Progenitor cell of endocrine pancreas (in vitro differentiated cells): ENCODE measurements around the gene ZIC4. TPM values are rescaled to one million over a fixed set of nuclear protein-coding genes. Genes with fewer than 3 reads are reported as not detected.

Experiments
- DNase-seq: peaks from one replicate; pipeline ENCODE4 v3.0.0; 2021; ENCODE audit warnings: low spot score; ENCODE audit not compliant: unreplicated experiment
- H3K27ac Mint-ChIP-seq: 2 replicates; pipeline ENCODE4 v1.8.0; 2021; ENCODE audit warnings: mild to moderate bottlenecking, moderate library complexity, mixed read lengths
- H3K27me3 Mint-ChIP-seq: 2 replicates; pipeline ENCODE4 v1.8.0; 2021; ENCODE audit warnings: mixed read lengths
- H3K36me3 Mint-ChIP-seq: 2 replicates; pipeline ENCODE4 v1.8.0; 2022; ENCODE audit warnings: mixed read lengths; ENCODE audit not compliant: insufficient read depth
- H3K4me1 Mint-ChIP-seq: 2 replicates; pipeline ENCODE4 v1.8.0; 2021; ENCODE audit warnings: low read depth, mixed read lengths
- H3K4me3 Mint-ChIP-seq: 2 replicates; pipeline ENCODE4 v1.8.0; 2021; ENCODE audit warnings: low read depth, mild to moderate bottlenecking, moderate library complexity, mixed read lengths
- H3K9me3 Mint-ChIP-seq: 2 replicates; pipeline ENCODE4 v1.8.0; 2021; ENCODE audit warnings: low read depth, mixed read lengths
- total RNA-seq: library from RNA; stranded (reverse); gene quantifications from 2 replicates; pipeline ENCODE4 v1.2.1, GENCODE V29; 2021
- TF ChIP-seq, protein P1 (sequence below): fragments of 200-600 bp; sonication (generic); IDR thresholded peaks from one replicate; pipeline ENCODE4 v1.5.0; 2021; ENCODE audit warnings: antibody characterized with exemption, mild to moderate bottlenecking; ENCODE audit not compliant: unreplicated experiment

The ZIC4 gene
- total RNA-seq, 1 donor from 2014 or later: not detected

DNA sequence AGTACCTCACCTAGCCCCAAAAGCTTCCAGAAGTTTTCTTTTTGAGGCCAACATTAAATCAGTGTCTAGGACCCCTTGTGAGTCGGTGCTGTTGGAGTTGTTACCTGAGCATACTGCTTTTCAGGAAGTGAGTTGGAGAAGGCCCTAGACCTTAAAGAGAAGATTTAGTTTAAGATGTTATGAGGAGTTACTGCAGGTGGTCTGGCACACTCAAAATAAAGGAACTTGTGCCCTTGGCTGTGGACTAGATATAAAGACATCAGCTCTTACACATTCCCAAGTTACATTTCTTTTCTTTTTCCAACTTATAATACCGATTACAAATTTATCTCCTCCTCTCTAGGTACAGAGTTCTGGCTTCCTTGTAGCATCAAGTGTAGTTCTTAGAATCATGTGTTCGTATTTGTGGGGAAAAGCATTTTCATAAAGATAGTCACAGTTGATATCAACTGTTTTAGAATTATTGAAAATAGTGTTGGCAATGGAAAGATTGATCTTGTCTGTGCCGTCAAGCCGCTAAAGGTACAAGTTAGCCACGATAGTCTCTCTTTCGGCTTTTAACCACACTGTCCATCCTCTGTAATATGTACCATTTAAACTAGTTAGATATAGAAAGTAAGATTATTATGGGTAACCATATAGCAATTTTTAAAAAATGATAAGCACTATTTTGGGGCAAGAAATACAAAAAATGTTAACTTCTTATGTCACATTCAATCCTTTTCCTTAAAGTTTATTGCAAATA, 11.4 kb upstream of the ZIC4 start:
- Mint-ChIP-seq H3K4me1 (peaks cover 8% of the 10 kb centered on the region), H3K27ac (no peak overlapping the region), H3K9me3 (no peaks in the 10 kb centered on the region), H3K4me3 (no peak overlapping the region), H3K36me3 (no peaks in the 10 kb centered on the region), H3K27me3 (peaks cover 98% of the 10 kb centered on the region)
- TF ChIP-seq, protein P1, sequence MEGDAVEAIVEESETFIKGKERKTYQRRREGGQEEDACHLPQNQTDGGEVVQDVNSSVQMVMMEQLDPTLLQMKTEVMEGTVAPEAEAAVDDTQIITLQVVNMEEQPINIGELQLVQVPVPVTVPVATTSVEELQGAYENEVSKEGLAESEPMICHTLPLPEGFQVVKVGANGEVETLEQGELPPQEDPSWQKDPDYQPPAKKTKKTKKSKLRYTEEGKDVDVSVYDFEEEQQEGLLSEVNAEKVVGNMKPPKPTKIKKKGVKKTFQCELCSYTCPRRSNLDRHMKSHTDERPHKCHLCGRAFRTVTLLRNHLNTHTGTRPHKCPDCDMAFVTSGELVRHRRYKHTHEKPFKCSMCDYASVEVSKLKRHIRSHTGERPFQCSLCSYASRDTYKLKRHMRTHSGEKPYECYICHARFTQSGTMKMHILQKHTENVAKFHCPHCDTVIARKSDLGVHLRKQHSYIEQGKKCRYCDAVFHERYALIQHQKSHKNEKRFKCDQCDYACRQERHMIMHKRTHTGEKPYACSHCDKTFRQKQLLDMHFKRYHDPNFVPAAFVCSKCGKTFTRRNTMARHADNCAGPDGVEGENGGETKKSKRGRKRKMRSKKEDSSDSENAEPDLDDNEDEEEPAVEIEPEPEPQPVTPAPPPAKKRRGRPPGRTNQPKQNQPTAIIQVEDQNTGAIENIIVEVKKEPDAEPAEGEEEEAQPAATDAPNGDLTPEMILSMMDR: no peak
- DNase-seq: no peak

DNA sequence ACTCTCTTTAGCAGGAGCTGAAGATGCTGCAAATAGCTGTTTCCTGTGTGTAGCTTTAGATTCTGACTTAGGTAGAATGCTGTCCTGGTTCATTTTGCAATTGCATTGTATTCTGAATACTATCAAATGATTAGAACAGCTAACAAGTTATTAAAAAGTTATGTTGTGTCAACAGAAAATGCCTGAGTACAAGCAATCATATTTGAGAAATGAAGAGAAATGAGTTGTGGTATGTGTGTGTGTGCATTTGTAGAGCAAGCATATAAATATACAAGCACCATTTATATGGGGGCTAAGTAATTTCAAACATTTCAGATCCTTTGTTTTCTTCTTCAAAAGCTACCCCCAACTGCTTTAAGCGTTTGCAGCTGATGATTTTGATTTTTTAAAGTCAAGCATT, 10.6 kb upstream of the ZIC4 start:
- H3K4me3 Mint-ChIP-seq: no peak overlapping the region
- no peak overlapping the region for H3K27ac Mint-ChIP-seq
- H3K27me3 Mint-ChIP-seq: peaks cover 97% of the 10 kb centered on the region
- peaks cover 8% of the 10 kb centered on the region for H3K4me1 Mint-ChIP-seq
- no peak for DNase-seq
- TF ChIP-seq, protein P1: no peak
- no peaks in the 10 kb centered on the region for H3K9me3 Mint-ChIP-seq
- no peaks in the 10 kb centered on the region for H3K36me3 Mint-ChIP-seq

DNA sequence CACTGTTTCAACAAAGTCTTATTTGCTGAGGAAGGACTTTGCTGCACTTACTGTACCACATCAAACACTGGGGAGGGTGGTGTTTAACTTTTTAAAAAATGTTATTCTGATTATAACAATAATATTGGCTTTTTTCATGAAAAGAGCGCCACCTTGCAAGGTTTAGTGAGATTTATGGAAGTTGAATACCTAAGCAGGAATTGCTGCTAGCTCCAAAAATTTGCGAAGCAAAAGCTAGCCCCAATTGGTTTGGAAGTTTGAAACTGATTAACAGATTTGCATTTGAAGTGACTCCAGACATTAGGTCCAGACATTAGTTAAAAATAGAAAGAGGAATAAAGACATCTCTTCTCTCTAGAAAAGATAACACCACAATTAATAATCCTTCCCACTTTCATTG, 9.5 kb upstream of the ZIC4 start:
- Mint-ChIP-seq H3K9me3 (no peaks in the 10 kb centered on the region), H3K4me1 (peaks cover 8% of the 10 kb centered on the region), H3K36me3 (no peaks in the 10 kb centered on the region), H3K27me3 (peaks cover 98% of the 10 kb centered on the region), H3K4me3 (no peak overlapping the region), H3K27ac (no peak overlapping the region)
- TF ChIP-seq, protein P1: no peak
- DNase-seq: no peak

DNA sequence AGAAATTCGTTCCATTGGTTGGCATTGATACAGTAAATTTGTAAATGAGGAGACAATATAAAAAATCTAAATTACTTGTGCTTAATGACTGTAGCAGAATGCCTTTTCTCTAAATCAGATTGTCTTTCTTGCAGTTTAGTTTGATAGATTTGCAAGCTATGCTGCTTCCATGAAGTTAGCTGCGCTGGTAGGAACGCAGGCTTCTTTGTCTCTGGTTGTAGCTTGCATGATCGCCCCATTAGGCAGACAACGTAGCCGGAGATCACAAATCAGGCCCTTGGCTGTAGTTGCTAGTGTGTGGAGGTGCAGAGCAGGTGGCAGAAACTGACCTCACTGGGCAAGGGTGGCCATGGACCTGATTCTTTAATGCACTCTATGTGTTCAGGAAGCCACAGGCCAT, 8.9 kb upstream of the ZIC4 start:
- H3K27me3 Mint-ChIP-seq: peaks cover 97% of the 10 kb centered on the region
- no peak overlapping the region for H3K27ac Mint-ChIP-seq
- no peaks in the 10 kb centered on the region for H3K36me3 Mint-ChIP-seq

DNA sequence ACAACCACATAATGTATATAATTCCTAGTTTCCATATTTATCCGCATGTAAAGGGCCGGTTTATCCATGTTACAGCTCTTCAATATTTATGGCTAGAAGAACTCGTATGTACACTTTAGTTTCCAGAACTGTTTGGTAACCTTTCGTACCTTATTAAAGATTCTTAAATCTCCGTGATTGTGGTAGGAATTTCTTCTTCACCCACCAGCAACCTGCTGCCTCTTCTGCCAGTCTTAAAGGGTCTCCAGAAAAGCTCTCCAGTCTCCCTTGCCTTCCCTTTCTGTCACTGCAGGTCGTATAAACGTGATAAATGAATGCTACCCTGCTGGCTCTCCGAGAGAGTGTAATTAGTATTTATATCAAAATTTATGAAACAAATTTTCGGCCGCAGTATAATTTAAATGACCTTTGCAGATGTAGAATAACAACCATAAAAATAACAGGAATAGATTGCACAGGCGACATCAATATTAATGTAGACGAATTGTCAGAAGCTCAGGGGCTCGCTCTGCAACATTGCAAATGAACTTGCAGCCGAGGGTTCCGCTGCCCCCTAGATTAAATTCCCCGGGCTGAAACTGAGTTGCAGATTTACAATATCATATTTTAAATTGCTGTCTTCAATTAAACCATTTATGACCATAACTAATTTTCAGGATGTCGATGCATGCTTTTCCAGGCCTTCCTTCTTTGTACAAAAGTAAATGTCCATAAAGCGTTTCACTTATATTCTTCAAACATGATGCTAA, 8.2 kb upstream of the ZIC4 start:
- peak overlapping the region; percentile 5 for H3K27ac Mint-ChIP-seq
- peaks cover 91% of the 10 kb centered on the region for H3K27me3 Mint-ChIP-seq
- no peaks in the 10 kb centered on the region for H3K9me3 Mint-ChIP-seq
- TF ChIP-seq, protein P1: no peak
- no peak for DNase-seq
- peaks cover 7% of the 10 kb centered on the region for H3K4me1 Mint-ChIP-seq
- no peaks in the 10 kb centered on the region for H3K36me3 Mint-ChIP-seq
- no peak overlapping the region for H3K4me3 Mint-ChIP-seq

More for the DNA sequence above, 8.9 kb upstream of the ZIC4 start:
- TF ChIP-seq, protein P1: no peak
- DNase-seq: no peak
- Mint-ChIP-seq H3K9me3 (no peaks in the 10 kb centered on the region), H3K4me3 (no peak overlapping the region), H3K4me1 (peaks cover 9% of the 10 kb centered on the region)
